Stimulated activated CD8-positive, alpha-beta memory T cell treated with anti-CD3 and anti-CD28 coated beads, Interleukin-7, amount 100 ng/mL, for 4 hours (primary cell): ENCODE data around the gene RNU5B-1.

Experiments
- DNase-seq, 2 donors: peaks; one replicate each; pipeline ENCODE4 v3.0.0-alpha.2; 2020; ENCODE audit warnings: low read depth in 2 of 2

RNU5B-1 gene

DNA sequence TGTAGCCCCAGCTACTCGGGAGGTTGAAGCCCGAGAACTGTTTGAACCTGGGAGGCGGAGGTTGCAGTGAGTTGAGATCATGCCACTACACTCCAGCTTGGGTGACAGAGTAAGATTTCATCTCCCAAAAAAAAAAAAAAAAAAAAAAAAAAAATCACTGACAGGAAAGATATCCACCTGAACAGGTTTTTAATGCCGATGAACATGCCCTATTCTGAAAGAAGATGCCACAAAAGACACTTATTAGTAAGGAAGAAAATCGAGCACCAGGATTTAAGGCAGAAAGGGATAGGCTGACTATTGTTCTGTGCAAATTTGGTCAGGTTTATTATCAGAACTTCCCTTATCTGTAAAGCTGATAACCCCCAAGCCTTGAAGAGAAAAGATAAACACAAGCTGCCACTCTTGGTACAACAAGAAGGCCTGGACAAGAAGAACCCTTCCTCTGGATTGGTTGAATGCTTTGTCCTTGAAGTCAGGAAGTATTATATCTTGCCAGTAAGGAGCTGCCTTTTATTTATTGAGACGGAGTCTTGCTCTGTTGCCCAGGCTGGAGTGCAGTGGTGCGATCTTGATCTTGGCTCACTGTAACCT, 15.1 kb upstream of the RNU5B-1 start:
- no peak for DNase-seq

DNA sequence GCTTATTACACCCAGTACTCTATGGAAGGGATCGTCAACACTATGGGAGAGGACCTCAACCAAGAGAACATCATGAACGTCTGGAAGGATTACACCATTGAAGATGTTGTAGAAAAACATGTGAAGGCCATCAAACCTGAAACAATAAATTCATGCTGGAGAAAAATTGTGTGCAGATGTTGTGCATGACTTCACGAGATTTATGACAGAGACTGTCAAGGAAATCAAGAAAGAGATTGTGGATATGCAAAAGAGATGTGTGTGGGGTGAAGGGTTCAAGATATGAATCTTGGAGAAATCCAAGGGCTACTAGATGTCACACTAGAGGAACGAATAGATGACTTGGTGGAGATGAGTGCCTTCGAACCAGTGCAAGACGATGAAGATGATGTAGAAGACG, 14.2 kb upstream of the RNU5B-1 start:
- DNase-seq = no peak

DNA sequence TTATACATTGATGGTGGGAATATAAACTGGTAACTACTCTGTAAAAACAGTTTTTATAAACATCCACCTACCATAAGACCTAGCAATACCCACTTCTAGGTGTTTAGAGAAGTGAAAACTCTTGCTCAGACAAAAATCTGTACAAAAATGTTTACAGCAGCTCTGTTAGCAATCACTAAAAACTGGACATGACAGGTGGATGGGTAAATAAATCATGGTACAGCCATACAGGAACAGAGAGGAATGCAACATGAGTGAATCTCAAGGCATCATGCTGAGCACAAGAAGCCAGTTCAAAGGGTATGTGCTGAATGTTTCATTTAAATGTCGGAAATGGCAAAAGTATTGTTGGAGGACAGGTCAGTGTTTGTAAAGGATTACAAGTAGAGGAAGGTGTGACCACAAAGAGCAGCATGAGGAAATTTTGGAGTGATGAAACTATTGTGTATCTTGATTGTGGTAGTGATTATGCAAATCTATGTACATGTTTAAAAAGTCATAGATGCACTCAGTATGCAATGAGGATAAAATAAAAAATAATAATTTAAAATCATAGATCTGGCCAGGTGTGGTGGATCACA, 11.4 kb upstream of the RNU5B-1 start:
- no peak for DNase-seq

DNA sequence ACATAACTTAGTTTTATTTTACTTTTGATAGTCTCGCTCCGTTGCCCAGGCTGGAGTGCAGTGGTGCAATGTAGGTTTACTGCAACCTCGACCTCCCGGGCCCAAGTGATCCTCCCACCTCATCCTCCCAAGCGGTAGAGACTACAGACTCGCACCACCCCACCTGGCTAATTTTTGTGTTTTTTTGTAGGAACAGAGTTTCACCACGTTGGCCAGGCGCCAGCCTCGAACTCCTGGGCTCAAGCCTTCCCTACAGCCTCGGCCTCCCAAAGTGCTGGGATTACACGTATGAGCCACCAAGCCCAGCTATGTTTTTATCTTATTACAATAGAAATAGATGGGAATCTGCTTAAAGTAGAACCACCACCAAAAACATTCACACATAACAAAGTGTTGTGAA, 5.7 kb upstream of the RNU5B-1 start:
- no peak for DNase-seq

- no peak for DNase-seq
Measured at GRCh38 chr15:65300924-65301441, 3.5 kb upstream of the RNU5B-1 start.

DNA sequence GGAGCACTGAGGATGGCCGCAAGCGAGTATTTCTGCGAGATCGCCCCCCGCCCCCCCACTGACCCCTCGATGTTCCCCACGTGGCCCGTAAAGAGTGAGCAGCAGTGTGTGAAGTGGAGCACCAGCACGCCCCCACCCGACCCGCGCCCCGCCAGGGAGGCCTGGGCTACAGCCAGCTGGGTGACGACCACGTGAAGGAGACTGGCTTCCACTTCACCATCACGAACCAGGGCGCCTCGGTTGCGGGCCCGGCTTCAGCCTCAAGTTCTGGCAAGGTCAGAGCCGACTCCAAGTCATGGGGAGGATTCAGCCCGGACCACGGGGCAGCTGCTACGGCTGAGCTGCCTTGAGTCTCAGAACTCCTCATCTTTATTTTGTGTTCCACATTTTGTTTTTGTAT, 2.4 kb upstream of the RNU5B-1 start:
- DNase-seq = no peak

GRCh38 chr15:65303687-65304380, 643 bp upstream of the RNU5B-1 start:
- DNase-seq = no peak

- DNase-seq = no peak
Measured at GRCh38 chr15:65305150-65305758, 777 bp downstream of the RNU5B-1 start.

DNA sequence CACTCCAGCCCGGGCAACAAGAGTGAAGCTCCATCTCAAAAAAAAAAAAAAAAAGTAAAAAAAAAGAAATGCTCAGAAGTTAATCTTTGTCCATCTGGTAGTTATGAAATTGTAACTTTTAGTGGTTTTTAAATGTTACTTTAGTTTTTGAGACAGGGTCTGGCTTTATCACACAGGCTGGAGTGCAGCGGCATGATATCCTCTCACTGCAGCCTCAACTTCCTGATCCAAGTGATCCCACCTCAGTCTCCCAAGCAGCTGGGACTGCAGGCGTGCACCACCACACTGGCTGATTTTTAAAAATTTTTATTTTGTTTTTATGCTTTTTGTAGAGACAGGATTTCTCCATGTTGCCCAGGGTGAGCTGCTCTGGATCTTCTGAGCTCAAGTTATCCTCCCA, 1.3 kb downstream of the RNU5B-1 start:
- DNase-seq = no peak

- DNase-seq = no peak
Measured at GRCh38 chr15:65306551-65306950, 2.1 kb downstream of the RNU5B-1 start.

GRCh38 chr15:65307978-65308377, 3.5 kb downstream of the RNU5B-1 start:
- DNase-seq = no peak

DNA sequence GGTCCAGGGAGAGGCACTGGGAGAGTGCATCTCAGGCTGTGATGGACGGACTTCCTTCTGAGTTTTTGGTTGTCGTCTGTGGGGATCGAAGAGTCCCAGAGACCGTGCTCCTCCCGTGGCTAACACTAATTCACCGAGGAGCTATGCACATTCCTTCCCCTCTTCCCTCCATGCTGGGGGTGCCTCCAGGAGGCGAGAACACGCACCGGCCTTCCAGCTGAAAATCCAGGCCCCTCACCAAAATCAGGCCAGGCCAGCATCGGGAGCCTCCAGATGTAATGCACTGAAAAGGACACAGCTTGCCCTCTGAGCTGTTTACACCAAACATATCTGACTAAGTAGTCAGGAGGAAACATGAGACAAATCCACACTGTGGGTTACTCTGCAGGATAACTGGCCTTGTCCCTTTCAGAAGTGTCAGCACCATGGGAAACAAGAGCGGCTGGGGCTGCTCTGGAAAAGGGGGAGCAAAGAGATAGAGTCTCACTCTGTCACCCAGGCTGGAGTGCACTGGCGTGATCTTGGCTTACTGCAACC, 5.5 kb downstream of the RNU5B-1 start:
- no peak for DNase-seq

GRCh38 chr15:65310431-65311137, 6.1 kb downstream of the RNU5B-1 start:
- DNase-seq = no peak

- DNase-seq = no peak
Measured at GRCh38 chr15:65311760-65312159, 7.3 kb downstream of the RNU5B-1 start.

DNA sequence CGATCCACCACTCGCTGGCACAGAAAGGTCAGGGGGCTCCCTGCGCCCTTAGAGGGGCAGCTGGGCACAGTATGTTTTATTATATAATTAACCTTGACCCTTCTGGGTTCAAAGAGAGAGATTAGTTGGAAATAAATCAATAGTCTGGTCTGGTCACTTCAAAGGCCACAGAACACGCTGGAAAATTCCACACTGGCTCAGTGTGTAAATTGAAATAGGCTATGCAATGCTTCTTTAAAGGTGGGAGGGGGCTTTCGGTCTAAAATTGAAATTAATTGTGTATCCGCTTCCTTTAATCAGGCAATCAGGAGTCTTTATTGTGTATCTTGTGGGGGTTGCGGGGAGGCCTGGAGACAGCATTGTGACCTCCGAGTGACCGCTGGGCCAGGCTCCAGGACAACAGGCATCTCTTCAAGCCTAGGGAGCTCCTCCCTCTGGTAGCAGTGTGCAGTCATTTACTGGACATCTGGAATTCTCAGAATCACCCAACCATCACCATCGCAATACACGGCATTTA, 8.0 kb downstream of the RNU5B-1 start:
- DNase-seq = no peak

GRCh38 chr15:65318870-65319356, 14.4 kb downstream of the RNU5B-1 start:
- peak; percentile 55 to 56 for DNase-seq

GRCh38 chr15:65323071-65323511, 18.6 kb downstream of the RNU5B-1 start:
- no peak for DNase-seq

- DNase-seq = no peak
Measured at GRCh38 chr15:65326117-65326526, 21.6 kb downstream of the RNU5B-1 start.

- no peak for DNase-seq
Measured at GRCh38 chr15:65326818-65327217, 22.3 kb downstream of the RNU5B-1 start.

DNA sequence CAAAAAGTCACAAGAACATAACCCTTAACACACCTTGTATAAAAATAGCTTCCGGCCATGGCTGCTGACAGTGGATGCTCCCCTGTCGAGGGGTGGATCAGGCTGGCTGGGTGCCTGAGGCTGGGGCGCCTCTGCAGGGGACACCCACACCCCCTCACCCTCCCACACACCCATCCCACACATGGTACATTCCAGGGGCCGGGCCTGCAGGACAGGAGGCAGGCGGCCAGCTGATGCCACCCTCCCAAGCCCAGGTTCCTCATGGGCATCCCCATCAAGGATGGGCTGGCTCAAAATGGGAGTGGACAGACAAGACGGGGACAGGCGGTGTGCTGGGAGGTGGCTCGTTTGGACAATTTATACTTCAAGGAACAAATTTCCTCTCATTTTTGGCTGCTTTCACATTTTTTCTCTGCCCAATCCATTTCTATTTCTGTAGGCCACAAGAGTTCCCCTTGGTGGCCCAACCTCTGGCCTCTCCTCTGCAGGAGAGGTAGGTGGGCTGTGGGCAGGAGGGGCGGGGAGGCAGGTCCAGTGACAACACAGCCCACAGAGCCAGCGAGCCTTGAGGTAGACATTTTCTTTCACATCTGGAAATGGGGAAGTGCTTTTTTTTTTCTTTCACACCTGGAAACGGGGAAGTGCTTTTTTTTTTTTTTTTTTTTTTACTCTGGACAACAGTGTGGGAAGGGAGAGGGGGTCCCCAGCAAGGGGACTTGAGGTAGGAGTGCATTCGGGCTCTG, 23.3 kb downstream of the RNU5B-1 start:
- DNase-seq = no peak
